WTC11 (cell line): ENCODE data around the gene RC3H1. TPM values are rescaled to one million over a fixed set of nuclear protein-coding genes. Genes with fewer than 3 reads are reported as not detected.

Experiments
- ATAC-seq: fragments of 200-7000 bp; cut with Tn5 transposase; 2 replicates; pipeline ENCODE4 v1.10.0; 2021; ENCODE audit warnings: mild to moderate bottlenecking, moderate library complexity
- CTCF ChIA-PET: fragments of 300-600 bp; sonication (Branson Sonifier 250); formaldehyde crosslinking; loops from one replicate; lab custom pipeline; 2021; ENCODE audit warnings: antibody characterized with exemption; lab: Charles Lee
- POLR2A ChIA-PET: fragments of 350-600 bp; sonication (Branson Sonifier 250); formaldehyde crosslinking; loops from one replicate; lab custom pipeline; 2021; ENCODE audit warnings: antibody characterized with exemption; lab: Charles Lee
- DNase-seq: peaks from one replicate; pipeline ENCODE4 v3.0.0; 2021; ENCODE audit warnings: low spot score
- H3K27ac Mint-ChIP-seq: 2 replicates; pipeline ENCODE4 v1.8.0; 2021; ENCODE audit warnings: mixed read lengths
- H3K27me3 Mint-ChIP-seq: 2 replicates; pipeline ENCODE4 v1.8.0; 2021; ENCODE audit warnings: low read depth, mild to moderate bottlenecking, moderate library complexity, mixed read lengths
- H3K36me3 Mint-ChIP-seq: 2 replicates; pipeline ENCODE4 v1.8.0; 2021; ENCODE audit warnings: mixed read lengths
- H3K4me1 Mint-ChIP-seq: 2 replicates; pipeline ENCODE4 v1.8.0; 2022; ENCODE audit warnings: mixed read lengths
- H3K4me3 Mint-ChIP-seq: 2 replicates; pipeline ENCODE4 v1.8.0; 2021; ENCODE audit warnings: mild to moderate bottlenecking, moderate library complexity, mixed read lengths
- H3K9me3 Mint-ChIP-seq: 2 replicates; pipeline ENCODE4 v1.8.0; 2021; ENCODE audit warnings: mixed read lengths
- CREB1 ChIP-seq: sonication (generic); formaldehyde crosslinking; IDR thresholded peaks from 2 replicates; pipeline ENCODE4 v1.8.0; 2023; ENCODE audit warnings: mild to moderate bottlenecking, missing genetic modification reagents
- CREM ChIP-seq: sonication (generic); formaldehyde crosslinking; IDR thresholded peaks from 2 replicates; pipeline ENCODE4 v1.8.1; 2022; ENCODE audit warnings: mild to moderate bottlenecking, missing genetic modification reagents, moderate library complexity
- E2F4 ChIP-seq: sonication (generic); formaldehyde crosslinking; IDR thresholded peaks from 2 replicates; pipeline ENCODE4 v1.8.1; 2022; ENCODE audit warnings: low read depth, mild to moderate bottlenecking, moderate library complexity, missing genetic modification reagents, borderline replicate concordance
- FOXK1 ChIP-seq: sonication (generic); formaldehyde crosslinking; IDR thresholded peaks from 2 replicates; pipeline ENCODE4 v1.8.0; 2022; ENCODE audit warnings: mild to moderate bottlenecking, moderate library complexity, missing genetic modification reagents
- GABPB1 ChIP-seq: sonication (generic); formaldehyde crosslinking; IDR thresholded peaks from 2 replicates; pipeline ENCODE4 v1.8.1; 2023; ENCODE audit warnings: mild to moderate bottlenecking, missing genetic modification reagents
- HMGA2 ChIP-seq: fragments of 250-450 bp; sonication (Bioruptor Pico); IDR thresholded peaks from 2 replicates; pipeline ENCODE4 v1.4.0; 2021; ENCODE audit warnings: mild to moderate bottlenecking, moderate library complexity
- HMGXB4 ChIP-seq: sonication (generic); formaldehyde crosslinking; IDR thresholded peaks from 2 replicates; pipeline ENCODE4 v1.8.1; 2023; ENCODE audit warnings: mild to moderate bottlenecking, moderate library complexity, missing genetic modification reagents
- IRF1 ChIP-seq: sonication (generic); formaldehyde crosslinking; IDR thresholded peaks from 2 replicates; pipeline ENCODE4 v1.8.0; 2023; ENCODE audit warnings: missing genetic modification reagents
- NFATC4 ChIP-seq: fragments of 250-450 bp; sonication (Bioruptor Pico); IDR thresholded peaks from 2 replicates; pipeline ENCODE4 v1.9.0; 2021; ENCODE audit warnings: mild to moderate bottlenecking
- NFE2L1 ChIP-seq: sonication (generic); formaldehyde crosslinking; IDR thresholded peaks from 2 replicates; pipeline ENCODE4 v1.8.1; 2023; ENCODE audit warnings: missing genetic modification reagents
- NR2C2 ChIP-seq: sonication (generic); formaldehyde crosslinking; IDR thresholded peaks from 2 replicates; pipeline ENCODE4 v1.8.0; 2022; ENCODE audit warnings: mild to moderate bottlenecking, missing genetic modification reagents
- NR3C1 ChIP-seq: sonication (generic); formaldehyde crosslinking; conservative IDR thresholded peaks from 2 replicates; pipeline ENCODE4 v1.8.1; 2023; ENCODE audit warnings: low read depth, mild to moderate bottlenecking, missing genetic modification reagents
- OVOL2 ChIP-seq: fragments of 250-450 bp; sonication (Bioruptor Pico); IDR thresholded peaks from 2 replicates; pipeline ENCODE4 v1.9.0; 2021; ENCODE audit warnings: mild to moderate bottlenecking, borderline replicate concordance
- ZNF138 ChIP-seq: sonication (generic); formaldehyde crosslinking; conservative IDR thresholded peaks from 2 replicates; pipeline ENCODE4 v1.8.1; 2022; ENCODE audit warnings: mild to moderate bottlenecking, moderate library complexity, missing genetic modification reagents
- ZNF219 ChIP-seq: sonication (generic); formaldehyde crosslinking; IDR thresholded peaks from 2 replicates; pipeline ENCODE4 v1.8.0; 2023; ENCODE audit warnings: missing genetic modification reagents, mild to moderate bottlenecking, borderline replicate concordance
- ZNF232 ChIP-seq: sonication (generic); formaldehyde crosslinking; IDR thresholded peaks from 2 replicates; pipeline ENCODE4 v1.8.0; 2022; ENCODE audit warnings: mild to moderate bottlenecking, missing genetic modification reagents
- ZNF263 ChIP-seq: sonication (generic); formaldehyde crosslinking; IDR thresholded peaks from 2 replicates; pipeline ENCODE4 v1.8.1; 2022; ENCODE audit warnings: low read depth, mild to moderate bottlenecking, moderate library complexity, missing genetic modification reagents
- ZNF317 ChIP-seq: sonication (generic); formaldehyde crosslinking; IDR thresholded peaks from 2 replicates; pipeline ENCODE4 v1.8.1; 2023; ENCODE audit warnings: low read depth, mild to moderate bottlenecking, moderate library complexity, missing genetic modification reagents, borderline replicate concordance
- ZNF396 ChIP-seq: fragments of 250-450 bp; sonication (Bioruptor Pico); IDR thresholded peaks from 2 replicates; pipeline ENCODE4 v1.8.0; 2021; ENCODE audit warnings: mild to moderate bottlenecking, moderate library complexity, borderline replicate concordance
- total RNA-seq: library from RNA; stranded (reverse); gene quantifications from 3 replicates; pipeline ENCODE4 v1.2.3, GENCODE V29; 2021
- TF ChIP-seq, protein P1 (sequence below): sonication (generic); formaldehyde crosslinking; conservative IDR thresholded peaks from 2 replicates; pipeline ENCODE4 v1.8.1; 2022; ENCODE audit warnings: mild to moderate bottlenecking, missing genetic modification reagents
- TF ChIP-seq, protein P2 (sequence below): fragments of 250-450 bp; sonication (Bioruptor Pico); IDR thresholded peaks from 2 replicates; pipeline ENCODE4 v2.1.2; 2022; ENCODE audit warnings: mild to moderate bottlenecking, moderate library complexity
- TF ChIP-seq, protein P3 (sequence below): sonication (generic); formaldehyde crosslinking; IDR thresholded peaks from 2 replicates; pipeline ENCODE4 v1.8.1; 2023; ENCODE audit warnings: mild to moderate bottlenecking, missing genetic modification reagents, moderate library complexity
- TF ChIP-seq, protein P4 (sequence below): sonication (generic); formaldehyde crosslinking; IDR thresholded peaks from 2 replicates; pipeline ENCODE4 v1.8.0; 2022; ENCODE audit warnings: mild to moderate bottlenecking, missing genetic modification reagents

Gene RC3H1
- total RNA-seq, 1 experiment from 2014 or later = 25.4 TPM

DNA sequence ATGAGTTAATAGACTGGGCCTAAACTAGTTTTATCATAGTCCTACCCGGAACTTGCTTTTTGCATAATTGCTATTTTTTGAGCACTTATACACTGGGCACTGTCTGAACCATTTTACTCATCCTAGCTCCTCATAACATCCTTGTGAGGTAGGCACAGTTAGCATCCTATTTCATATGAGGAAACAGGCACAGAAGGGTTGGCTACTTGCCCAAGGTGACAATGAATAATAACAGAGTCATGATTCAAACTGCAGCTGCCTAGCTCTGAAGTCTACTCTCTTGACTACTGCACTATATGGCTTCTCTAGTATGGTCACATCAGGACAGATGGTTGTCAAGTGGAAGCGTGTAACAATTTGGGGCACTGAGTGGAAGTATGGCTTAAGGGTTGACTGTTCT is 18.2 kb upstream of the RC3H1 start:
- H3K4me1 Mint-ChIP-seq = no peaks in the 10 kb centered on the region
- DNase-seq = no peak
- no peaks in the 10 kb centered on the region for H3K36me3 Mint-ChIP-seq
- no peak overlapping the region for H3K4me3 Mint-ChIP-seq
- ChIA-PET CTCF (no interaction called here), POLR2A (interaction anchor here (1.7 kb wide), 1 partner anchor 18 kb away, joined by 5 read pairs; the partner anchor contains the start of gene RC3H1)
- no peak overlapping the region for H3K27ac Mint-ChIP-seq
- no peak for ATAC-seq
- TF ChIP-seq, protein P1, sequence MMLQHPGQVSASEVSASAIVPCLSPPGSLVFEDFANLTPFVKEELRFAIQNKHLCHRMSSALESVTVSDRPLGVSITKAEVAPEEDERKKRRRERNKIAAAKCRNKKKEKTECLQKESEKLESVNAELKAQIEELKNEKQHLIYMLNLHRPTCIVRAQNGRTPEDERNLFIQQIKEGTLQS = no peak
- TF ChIP-seq FOXK1 (CRISPR knock-in tag) (no peak), ZNF317 (CRISPR knock-in tag) (no peak)
- TF ChIP-seq, protein P2, sequence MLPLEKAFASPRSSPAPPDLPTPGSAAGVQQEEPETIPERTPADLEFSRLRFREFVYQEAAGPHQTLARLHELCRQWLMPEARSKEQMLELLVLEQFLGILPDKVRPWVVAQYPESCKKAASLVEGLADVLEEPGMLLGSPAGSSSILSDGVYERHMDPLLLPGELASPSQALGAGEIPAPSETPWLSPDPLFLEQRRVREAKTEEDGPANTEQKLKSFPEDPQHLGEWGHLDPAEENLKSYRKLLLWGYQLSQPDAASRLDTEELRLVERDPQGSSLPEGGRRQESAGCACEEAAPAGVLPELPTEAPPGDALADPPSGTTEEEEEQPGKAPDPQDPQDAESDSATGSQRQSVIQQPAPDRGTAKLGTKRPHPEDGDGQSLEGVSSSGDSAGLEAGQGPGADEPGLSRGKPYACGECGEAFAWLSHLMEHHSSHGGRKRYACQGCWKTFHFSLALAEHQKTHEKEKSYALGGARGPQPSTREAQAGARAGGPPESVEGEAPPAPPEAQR (CRISPR knock-in tag) = no peak
- no peaks in the 10 kb centered on the region; the same call in 1 of the 2 replicates for H3K27me3 Mint-ChIP-seq
- no peaks in the 10 kb centered on the region for H3K9me3 Mint-ChIP-seq

DNA sequence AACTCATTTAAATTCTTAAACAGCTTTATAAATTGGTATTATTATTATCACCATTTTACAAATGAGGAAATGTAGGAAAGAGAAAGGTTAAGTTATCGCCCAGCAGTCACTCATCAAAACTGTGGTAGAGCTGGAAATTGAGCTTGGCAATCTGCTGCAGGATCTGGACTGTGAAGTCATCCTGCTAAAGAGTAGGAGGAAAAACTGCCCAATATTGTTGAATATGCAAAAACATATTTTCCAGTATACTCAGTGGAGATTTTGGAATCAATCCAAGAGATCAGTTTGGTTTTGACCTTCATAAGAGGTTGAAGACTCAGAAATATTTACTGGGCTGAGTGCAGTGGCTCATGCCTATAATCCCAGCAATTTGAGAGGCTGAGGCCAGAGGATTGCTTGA is 16.9 kb upstream of the RC3H1 start:
- Mint-ChIP-seq H3K4me1 (no peaks in the 10 kb centered on the region), H3K9me3 (no peaks in the 10 kb centered on the region), H3K36me3 (no peaks in the 10 kb centered on the region), H3K4me3 (no peak overlapping the region), H3K27ac (no peak overlapping the region), H3K27me3 (no peaks in the 10 kb centered on the region; the same call in 1 of the 2 replicates)
- no peak for TF ChIP-seq CREM (CRISPR knock-in tag)
- TF ChIP-seq, protein P3, sequence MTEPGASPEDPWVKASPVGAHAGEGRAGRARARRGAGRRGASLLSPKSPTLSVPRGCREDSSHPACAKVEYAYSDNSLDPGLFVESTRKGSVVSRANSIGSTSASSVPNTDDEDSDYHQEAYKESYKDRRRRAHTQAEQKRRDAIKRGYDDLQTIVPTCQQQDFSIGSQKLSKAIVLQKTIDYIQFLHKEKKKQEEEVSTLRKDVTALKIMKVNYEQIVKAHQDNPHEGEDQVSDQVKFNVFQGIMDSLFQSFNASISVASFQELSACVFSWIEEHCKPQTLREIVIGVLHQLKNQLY (CRISPR knock-in tag) = no peak
- no peak for TF ChIP-seq ZNF263
- no peak for TF ChIP-seq NR2C2 (CRISPR knock-in tag)
- TF ChIP-seq ZNF232 (CRISPR knock-in tag) = no peak
- TF ChIP-seq ZNF219 = no peak
- TF ChIP-seq, protein P2 (CRISPR knock-in tag) = no peak
- no peak for TF ChIP-seq E2F4 (CRISPR knock-in tag)
- TF ChIP-seq NFATC4 (CRISPR knock-in tag) = no peak
- no peak for TF ChIP-seq NR3C1 (CRISPR knock-in tag)
- no peak for TF ChIP-seq ZNF396 (CRISPR knock-in tag)
- no peak for TF ChIP-seq OVOL2 (CRISPR knock-in tag)
- TF ChIP-seq, protein P4, sequence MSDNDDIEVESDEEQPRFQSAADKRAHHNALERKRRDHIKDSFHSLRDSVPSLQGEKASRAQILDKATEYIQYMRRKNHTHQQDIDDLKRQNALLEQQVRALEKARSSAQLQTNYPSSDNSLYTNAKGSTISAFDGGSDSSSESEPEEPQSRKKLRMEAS (CRISPR knock-in tag) = no peak
- TF ChIP-seq HMGXB4 (CRISPR knock-in tag) = no peak
- no peak for TF ChIP-seq CREB1 (CRISPR knock-in tag)
- no peak for TF ChIP-seq GABPB1 (CRISPR knock-in tag)
- no peak for TF ChIP-seq HMGA2 (CRISPR knock-in tag)
- no peak for TF ChIP-seq IRF1
- TF ChIP-seq NFE2L1 (CRISPR knock-in tag) = no peak
- TF ChIP-seq ZNF138 = no peak
- ATAC-seq (no peak), DNase-seq (no peak)
- POLR2A ChIA-PET = interaction anchor here (1.7 kb wide), 1 partner anchor 17 kb away, joined by 5 read pairs; the partner anchor contains the start of gene RC3H1
- CTCF ChIA-PET = no interaction called here
